Stimulated activated CD4-positive, alpha-beta T cell treated with anti-CD3 and anti-CD28 coated beads, Interleukin-2, amount 100 ng/mL, for 4 hours (primary cell): ENCODE results near the gene OPCML.
"Not testable (repeated sequence)": the region's sequence is repeated elsewhere in the genome, so short reads cannot be mapped to it uniquely, and the experiment has no call there.

Experiments used
- DNase-seq: peaks from one replicate; pipeline ENCODE4 v3.0.0-alpha.2; 2020; ENCODE audit warnings: low read depth

Gene OPCML

GRCh38 chr11:132424433-132424832 is 1107.9 kb downstream of the OPCML start:
- DNase-seq, result no peak

- DNase-seq, result no peak
Observed at GRCh38 chr11:132423266-132423665, 1109.0 kb downstream of the OPCML start.

GRCh38 chr11:132422722-132423121 is 1109.6 kb downstream of the OPCML start:
- no peak for DNase-seq

GRCh38 chr11:132421555-132421954 is 1110.7 kb downstream of the OPCML start:
- no peak for DNase-seq

GRCh38 chr11:132414451-132414850 is 1117.8 kb downstream of the OPCML start:
- DNase-seq, result no peak

- no peak for DNase-seq
Observed at GRCh38 chr11:132410383-132410782, 1121.9 kb downstream of the OPCML start.

- no peak for DNase-seq
Observed at GRCh38 chr11:132409573-132410355, 1122.5 kb downstream of the OPCML start.

- no peak for DNase-seq
Observed at GRCh38 chr11:132408877-132409276, 1123.4 kb downstream of the OPCML start.

GRCh38 chr11:132405728-132406127 is 1126.6 kb downstream of the OPCML start:
- no peak for DNase-seq

- no peak for DNase-seq
Observed at GRCh38 chr11:132402071-132402684, 1130.1 kb downstream of the OPCML start.

- no peak for DNase-seq
Observed at GRCh38 chr11:132396318-132396717, 1136.0 kb downstream of the OPCML start.

- no peak for DNase-seq
Observed at GRCh38 chr11:132395434-132395833, 1136.9 kb downstream of the OPCML start.

- DNase-seq, result no peak
Observed at GRCh38 chr11:132379540-132379939, 1152.8 kb downstream of the OPCML start.

- DNase-seq, result no peak
Observed at GRCh38 chr11:132373405-132374143, 1158.7 kb downstream of the OPCML start.

GRCh38 chr11:132370114-132370513 is 1162.2 kb downstream of the OPCML start:
- not testable (repeated sequence) for DNase-seq

- DNase-seq, result no peak
Observed at GRCh38 chr11:132367293-132367692, 1165.0 kb downstream of the OPCML start.

- DNase-seq, result no peak
Observed at GRCh38 chr11:132365650-132366049, 1166.7 kb downstream of the OPCML start.
